K562 (cell line): ENCODE data around the gene TXNRD2. TPM values are rescaled to one million over a fixed set of nuclear protein-coding genes. Genes with fewer than 3 reads are reported as not detected.
A peak's percentile ranks its signal among the peaks of the same experiment; 100 is the strongest.

Source experiments
- RBM34 ChIP-seq: fragments of 200-400 bp; formaldehyde crosslinking; IDR thresholded peaks from 2 replicates; pipeline ENCODE4 v1.6.1; 2018; ENCODE audit warnings: low read length, borderline replicate concordance; ENCODE audit not compliant: insufficient read depth
- RREB1 ChIP-seq: fragments of 250-450 bp; sonication (Bioruptor Pico); IDR thresholded peaks from 2 replicates; pipeline ENCODE4 v1.4.0; 2020
- TBL1XR1 ChIP-seq, 2 experiments: IDR thresholded peaks; 2 replicates each; pipeline ENCODE4 v1.6.1; 2012; ENCODE audit warnings: improper control_type of control experiment in 2 of 2, low read length in 2 of 2, mild to moderate bottlenecking in 1 of 2
- TEAD4 ChIP-seq, 2 experiments: sonication (generic) in 1 of 2; formaldehyde crosslinking in 1 of 2; IDR thresholded peaks; 2 replicates each; pipeline versions ENCODE4 v1.6.1 to v1.8.0; 2012 to 2022; ENCODE audit warnings: borderline replicate concordance in 1 of 2, inconsistent platforms in 1 of 2, low read length in 1 of 2, mild to moderate bottlenecking in 1 of 2, missing genetic modification reagents in 1 of 2
- polyA plus RNA-seq, 8 experiments: library from polyadenylated mRNA; depleted of rRNA in 4 of 8; stranded (reverse) in 5 of 8; unstranded in 3 of 8; fragments of >200 nt; fragmentation: Nextera tagmentation in 2 of 8; fragmentation: Illumina TruSeq in 1 of 8; extraction: Ambion mirVana in 2 of 8; extraction: Trizol in 1 of 8; gene quantifications; 2 replicates each; pipeline versions ENCODE4 v1.2.1 to v1.2.3, GENCODE V29; 2011 to 2014; ENCODE audit warnings: inconsistent platforms in 1 of 8, missing spikeins in 1 of 8
- total RNA-seq, 7 experiments: library from RNA; depleted of rRNA in 6 of 7; stranded (reverse); fragments of >200 nt in 6 of 7; fragmentation: Illumina TruSeq in 2 of 7; extraction: Trizol in 2 of 7; gene quantifications; 2 replicates each; pipeline versions ENCODE4 v1.2.1 to v1.2.3, GENCODE V29; 2011 to 2021; ENCODE audit warnings: low replicate concordance in 1 of 7
- TF ChIP-seq, protein P1 (sequence below): fragments of 150-350 bp; IDR thresholded peaks from 2 replicates; pipeline ENCODE4 v1.6.1; 2014; ENCODE audit warnings: low read depth, mild to moderate bottlenecking, low read length, borderline replicate concordance

The TXNRD2 gene
- total and polyA plus RNA-seq, 9 of the 15 experiments (the other 6 are each of a cell fraction or from before 2014, with no cell fraction given): 3.3 to 80.2 (median 49.4) TPM

DNA sequence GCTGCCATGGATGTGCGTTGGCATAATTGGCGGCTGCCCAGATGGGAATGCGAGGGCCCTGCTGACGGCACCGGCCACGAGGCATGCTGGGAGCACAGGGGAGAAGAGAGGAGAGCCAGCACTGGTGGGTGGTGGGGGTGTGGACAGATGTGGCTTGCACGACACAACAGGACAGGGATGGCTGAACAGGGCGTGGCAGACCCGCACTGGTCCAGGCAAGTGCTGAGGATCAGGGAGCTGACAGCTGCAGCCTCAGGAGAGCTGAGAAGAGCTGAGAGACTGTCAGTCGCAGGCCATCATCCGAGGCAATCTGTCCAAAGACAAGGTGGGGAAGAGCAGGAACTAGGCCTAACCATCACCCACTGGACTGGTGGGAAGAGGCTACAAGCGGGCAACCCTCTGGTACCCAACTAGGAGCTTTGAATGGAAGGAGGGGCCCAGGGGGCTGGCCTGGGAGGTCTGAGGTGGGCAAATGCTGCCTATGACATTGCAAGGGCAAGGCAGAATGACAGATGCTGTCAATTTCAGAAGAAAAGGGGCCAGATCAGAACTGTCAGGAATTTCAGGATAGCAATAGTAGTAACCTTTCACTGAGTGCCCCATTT lies 89.3 kb downstream of the TXNRD2 start (continued):
- TF ChIP-seq RREB1 (CRISPR knock-in tag) (peak; percentile 75; the same call in 1 of the 2 replicates), RBM34 (no peak), TBL1XR1 (IDR thresholded peaks at IDR 0.05; ENCODE audit: low read length in 2 of 2) (peak in 1 of 2 experiments; percentile 38; a peak in 1 of 4 replicates), TEAD4 (IDR thresholded peaks at IDR 0.05; ENCODE audit: low read length) (no peak), TEAD4 (CRISPR knock-in tag; IDR thresholded peaks at IDR 0.05; ENCODE audit: borderline replicate concordance) (no peak)
- TF ChIP-seq, protein P1, sequence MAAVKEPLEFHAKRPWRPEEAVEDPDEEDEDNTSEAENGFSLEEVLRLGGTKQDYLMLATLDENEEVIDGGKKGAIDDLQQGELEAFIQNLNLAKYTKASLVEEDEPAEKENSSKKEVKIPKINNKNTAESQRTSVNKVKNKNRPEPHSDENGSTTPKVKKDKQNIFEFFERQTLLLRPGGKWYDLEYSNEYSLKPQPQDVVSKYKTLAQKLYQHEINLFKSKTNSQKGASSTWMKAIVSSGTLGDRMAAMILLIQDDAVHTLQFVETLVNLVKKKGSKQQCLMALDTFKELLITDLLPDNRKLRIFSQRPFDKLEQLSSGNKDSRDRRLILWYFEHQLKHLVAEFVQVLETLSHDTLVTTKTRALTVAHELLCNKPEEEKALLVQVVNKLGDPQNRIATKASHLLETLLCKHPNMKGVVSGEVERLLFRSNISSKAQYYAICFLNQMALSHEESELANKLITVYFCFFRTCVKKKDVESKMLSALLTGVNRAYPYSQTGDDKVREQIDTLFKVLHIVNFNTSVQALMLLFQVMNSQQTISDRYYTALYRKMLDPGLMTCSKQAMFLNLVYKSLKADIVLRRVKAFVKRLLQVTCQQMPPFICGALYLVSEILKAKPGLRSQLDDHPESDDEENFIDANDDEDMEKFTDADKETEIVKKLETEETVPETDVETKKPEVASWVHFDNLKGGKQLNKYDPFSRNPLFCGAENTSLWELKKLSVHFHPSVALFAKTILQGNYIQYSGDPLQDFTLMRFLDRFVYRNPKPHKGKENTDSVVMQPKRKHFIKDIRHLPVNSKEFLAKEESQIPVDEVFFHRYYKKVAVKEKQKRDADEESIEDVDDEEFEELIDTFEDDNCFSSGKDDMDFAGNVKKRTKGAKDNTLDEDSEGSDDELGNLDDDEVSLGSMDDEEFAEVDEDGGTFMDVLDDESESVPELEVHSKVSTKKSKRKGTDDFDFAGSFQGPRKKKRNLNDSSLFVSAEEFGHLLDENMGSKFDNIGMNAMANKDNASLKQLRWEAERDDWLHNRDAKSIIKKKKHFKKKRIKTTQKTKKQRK: peak; percentile 16; the same call in 1 of the 2 replicates
